ENCODE data around the gene RMI2.

Gene RMI2

DNA sequence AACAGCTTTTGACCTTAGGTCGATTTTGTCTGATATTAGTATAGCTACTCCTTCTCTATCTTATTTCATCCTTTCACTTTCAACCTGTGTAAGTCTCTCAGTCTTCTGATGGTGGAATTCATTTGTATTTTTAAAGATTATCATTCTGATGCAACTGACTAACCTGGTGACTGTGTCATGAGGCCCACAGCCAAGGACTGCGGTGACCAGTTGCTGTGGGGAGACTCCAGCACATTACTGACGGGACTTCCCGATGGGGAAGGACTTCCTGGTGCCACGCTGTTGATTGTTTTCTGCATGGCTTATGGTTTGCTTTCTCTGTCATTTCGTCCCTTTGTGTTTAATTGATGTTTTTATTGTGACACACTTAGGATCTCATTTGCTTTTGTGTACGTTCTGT is 34.2 kb downstream of the RMI2 start:
- Histone ChIP-seq H3K27ac (ENCODE audit: extremely low read depth, low read depth, low read length) (no peak overlapping the region), H3K36me3 (ENCODE audit: control insufficient read depth in 2 of 2, insufficient read depth in 1 of 2, low read length in 2 of 2) (no peaks in the 10 kb centered on the region), H3K4me1 (ENCODE audit: control insufficient read depth, insufficient read depth, low read length) (0 out of 2 replicates have a peak, but pooled peaks cover under 1% of the 10 kb centered on the region), H3K4me3 (ENCODE audit: low read depth, low read length) (no peak overlapping the region), H3K9me3 (ENCODE audit: control insufficient read depth, insufficient read depth, low read depth, low read length) (no peaks in the 10 kb centered on the region)
- POLR2A ChIA-PET = no interaction called here
- CTCF ChIA-PET = interaction anchor here (0.7 to 1.2 kb wide), 5 partner anchors 8 to 454 kb away, joined by 3 to 4 read pairs (median 4); no protein-coding TSS in a partner anchor
- TF ChIP-seq PRDM1 (tag by site-specific recombination; IDR thresholded peaks at IDR 0.05) = no peak
- TF ChIP-seq ZNF747 (tag by site-specific recombination; IDR thresholded peaks at IDR 0.05) = no peak
- TF ChIP-seq, protein P1, sequence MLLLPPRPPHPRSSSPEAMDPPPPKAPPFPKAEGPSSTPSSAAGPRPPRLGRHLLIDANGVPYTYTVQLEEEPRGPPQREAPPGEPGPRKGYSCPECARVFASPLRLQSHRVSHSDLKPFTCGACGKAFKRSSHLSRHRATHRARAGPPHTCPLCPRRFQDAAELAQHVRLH (tag by site-specific recombination; IDR thresholded peaks at IDR 0.05) = no peak
- TF ChIP-seq, protein P2, sequence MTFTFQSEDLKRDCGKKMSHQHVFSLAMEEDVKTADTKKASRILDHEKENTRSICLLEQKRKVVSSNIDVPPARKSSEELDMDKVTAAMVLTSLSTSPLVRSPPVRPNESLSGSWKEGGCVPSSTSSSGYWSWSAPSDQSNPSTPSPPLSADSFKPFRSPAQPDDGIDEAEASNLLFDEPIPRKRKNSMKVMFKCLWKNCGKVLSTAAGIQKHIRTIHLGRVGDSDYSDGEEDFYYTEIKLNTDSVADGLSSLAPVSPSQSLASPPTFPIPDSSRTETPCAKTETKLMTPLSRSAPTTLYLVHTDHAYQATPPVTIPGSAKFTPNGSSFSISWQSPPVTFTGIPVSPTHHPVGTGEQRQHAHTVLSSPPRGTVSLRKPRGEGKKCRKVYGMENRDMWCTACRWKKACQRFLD (tag by site-specific recombination; IDR thresholded peaks at IDR 0.05) = no peak
- no peak for TF ChIP-seq ZNF10 (tag by site-specific recombination; IDR thresholded peaks at IDR 0.05)
- TF ChIP-seq, protein P3, sequence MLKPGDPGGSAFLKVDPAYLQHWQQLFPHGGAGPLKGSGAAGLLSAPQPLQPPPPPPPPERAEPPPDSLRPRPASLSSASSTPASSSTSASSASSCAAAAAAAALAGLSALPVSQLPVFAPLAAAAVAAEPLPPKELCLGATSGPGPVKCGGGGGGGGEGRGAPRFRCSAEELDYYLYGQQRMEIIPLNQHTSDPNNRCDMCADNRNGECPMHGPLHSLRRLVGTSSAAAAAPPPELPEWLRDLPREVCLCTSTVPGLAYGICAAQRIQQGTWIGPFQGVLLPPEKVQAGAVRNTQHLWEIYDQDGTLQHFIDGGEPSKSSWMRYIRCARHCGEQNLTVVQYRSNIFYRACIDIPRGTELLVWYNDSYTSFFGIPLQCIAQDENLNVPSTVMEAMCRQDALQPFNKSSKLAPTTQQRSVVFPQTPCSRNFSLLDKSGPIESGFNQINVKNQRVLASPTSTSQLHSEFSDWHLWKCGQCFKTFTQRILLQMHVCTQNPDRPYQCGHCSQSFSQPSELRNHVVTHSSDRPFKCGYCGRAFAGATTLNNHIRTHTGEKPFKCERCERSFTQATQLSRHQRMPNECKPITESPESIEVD (tag by site-specific recombination; IDR thresholded peaks at IDR 0.05) = no peak
- TF ChIP-seq, protein P4, sequence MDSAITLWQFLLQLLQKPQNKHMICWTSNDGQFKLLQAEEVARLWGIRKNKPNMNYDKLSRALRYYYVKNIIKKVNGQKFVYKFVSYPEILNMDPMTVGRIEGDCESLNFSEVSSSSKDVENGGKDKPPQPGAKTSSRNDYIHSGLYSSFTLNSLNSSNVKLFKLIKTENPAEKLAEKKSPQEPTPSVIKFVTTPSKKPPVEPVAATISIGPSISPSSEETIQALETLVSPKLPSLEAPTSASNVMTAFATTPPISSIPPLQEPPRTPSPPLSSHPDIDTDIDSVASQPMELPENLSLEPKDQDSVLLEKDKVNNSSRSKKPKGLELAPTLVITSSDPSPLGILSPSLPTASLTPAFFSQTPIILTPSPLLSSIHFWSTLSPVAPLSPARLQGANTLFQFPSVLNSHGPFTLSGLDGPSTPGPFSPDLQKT (IDR thresholded peaks at IDR 0.05; ENCODE audit: borderline replicate concordance, low read depth, low read length) = no peak
- TF ChIP-seq IKZF3 (tag by site-specific recombination; IDR thresholded peaks at IDR 0.05) = no peak
- TF ChIP-seq ZNF23 (tag by site-specific recombination; IDR thresholded peaks at IDR 0.05; ENCODE audit: borderline replicate concordance) = no peak
- no peak for TF ChIP-seq ZSCAN23 (tag by site-specific recombination; IDR thresholded peaks at IDR 0.05)
- no peak for TF ChIP-seq ZNF610 (tag by site-specific recombination; IDR thresholded peaks at IDR 0.05; ENCODE audit: borderline replicate concordance)
- TF ChIP-seq TRIM28 (IDR thresholded peaks at IDR 0.05; ENCODE audit: borderline replicate concordance, low read length) = no peak
- no peak for TF ChIP-seq ZNF514 (tag by site-specific recombination; IDR thresholded peaks at IDR 0.05)
- no peak for TF ChIP-seq ZNF658 (tag by site-specific recombination; IDR thresholded peaks at IDR 0.05)
- TF ChIP-seq KLF8 (tag by site-specific recombination; IDR thresholded peaks at IDR 0.05) = no peak
- no peak for TF ChIP-seq ZNF114 (tag by site-specific recombination; IDR thresholded peaks at IDR 0.05)
- no peak for TF ChIP-seq RBAK (tag by site-specific recombination; IDR thresholded peaks at IDR 0.05)
- TF ChIP-seq, protein P5, sequence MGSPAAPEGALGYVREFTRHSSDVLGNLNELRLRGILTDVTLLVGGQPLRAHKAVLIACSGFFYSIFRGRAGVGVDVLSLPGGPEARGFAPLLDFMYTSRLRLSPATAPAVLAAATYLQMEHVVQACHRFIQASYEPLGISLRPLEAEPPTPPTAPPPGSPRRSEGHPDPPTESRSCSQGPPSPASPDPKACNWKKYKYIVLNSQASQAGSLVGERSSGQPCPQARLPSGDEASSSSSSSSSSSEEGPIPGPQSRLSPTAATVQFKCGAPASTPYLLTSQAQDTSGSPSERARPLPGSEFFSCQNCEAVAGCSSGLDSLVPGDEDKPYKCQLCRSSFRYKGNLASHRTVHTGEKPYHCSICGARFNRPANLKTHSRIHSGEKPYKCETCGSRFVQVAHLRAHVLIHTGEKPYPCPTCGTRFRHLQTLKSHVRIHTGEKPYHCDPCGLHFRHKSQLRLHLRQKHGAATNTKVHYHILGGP (tag by site-specific recombination; IDR thresholded peaks at IDR 0.05) = no peak
- TF ChIP-seq, protein P6, sequence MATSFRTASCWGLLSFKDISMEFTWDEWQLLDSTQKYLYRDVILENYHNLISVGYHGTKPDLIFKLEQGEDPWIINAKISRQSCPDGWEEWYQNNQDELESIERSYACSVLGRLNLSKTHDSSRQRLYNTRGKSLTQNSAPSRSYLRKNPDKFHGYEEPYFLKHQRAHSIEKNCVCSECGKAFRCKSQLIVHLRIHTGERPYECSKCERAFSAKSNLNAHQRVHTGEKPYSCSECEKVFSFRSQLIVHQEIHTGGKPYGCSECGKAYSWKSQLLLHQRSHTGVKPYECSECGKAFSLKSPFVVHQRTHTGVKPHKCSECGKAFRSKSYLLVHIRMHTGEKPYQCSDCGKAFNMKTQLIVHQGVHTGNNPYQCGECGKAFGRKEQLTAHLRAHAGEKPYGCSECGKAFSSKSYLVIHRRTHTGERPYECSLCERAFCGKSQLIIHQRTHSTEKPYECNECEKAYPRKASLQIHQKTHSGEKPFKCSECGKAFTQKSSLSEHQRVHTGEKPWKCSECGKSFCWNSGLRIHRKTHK (tag by site-specific recombination; IDR thresholded peaks at IDR 0.05) = no peak
- no peak for TF ChIP-seq SP7 (tag by site-specific recombination; IDR thresholded peaks at IDR 0.05)
